ENCODE measurements around the gene DGKK.
"Not testable (repeated sequence)": the region's sequence is repeated elsewhere in the genome, so short reads cannot be mapped to it uniquely, and the experiment has no call there.

DGKK gene

GRCh38 chrX:50407976-50408375 lies 62.6 kb downstream of the DGKK start:
- DNase-seq, result no peak

GRCh38 chrX:50403903-50404302 lies 66.7 kb downstream of the DGKK start:
- no peak for DNase-seq

- no peak for DNase-seq
Observed at GRCh38 chrX:50402886-50403285, 67.7 kb downstream of the DGKK start.

- no peak for DNase-seq
Observed at GRCh38 chrX:50393902-50394301, 76.7 kb downstream of the DGKK start.

- DNase-seq, result no peak
Observed at GRCh38 chrX:50386520-50386919, 84.1 kb downstream of the DGKK start.

GRCh38 chrX:50381729-50382415 lies 88.8 kb downstream of the DGKK start:
- no peak for DNase-seq

- DNase-seq, result no peak
Observed at GRCh38 chrX:50375481-50376267, 95.0 kb downstream of the DGKK start.

- no peak for DNase-seq
Observed at GRCh38 chrX:50372966-50373365, 97.7 kb downstream of the DGKK start.

- DNase-seq, result no peak
Observed at GRCh38 chrX:50343917-50344316, 126.7 kb downstream of the DGKK start.

- no peak for DNase-seq
Observed at GRCh38 chrX:50333308-50333707, 137.3 kb downstream of the DGKK start.

- DNase-seq, result not testable (repeated sequence)
Observed at GRCh38 chrX:50332668-50333067, 138.0 kb downstream of the DGKK start.

GRCh38 chrX:50327235-50327634 lies 143.4 kb downstream of the DGKK start:
- DNase-seq, result no peak

Data from femur (tissue), 1 donor.